ENCODE data around the gene UBE2Q1. TPM values are rescaled to one million over a fixed set of nuclear protein-coding genes. Genes with fewer than 3 reads are reported as not detected.

UBE2Q1 gene
- total and polyA plus RNA-seq, 2 of the 4 experiments (the other 2 are of a cell fraction), result 20.6 to 24.7 TPM

GRCh38 chr1:154502066-154502743, 56.3 kb downstream of the UBE2Q1 start, which contains the start of the genes SHE and TDRD10:
TSS of gene SHE (minus strand) at chr1:154502412. CDS start at chr1:154502026, 386 bp downstream.
TSS of gene TDRD10 (plus strand) at chr1:154502219. CDS start at chr1:154506904, 4,685 bp downstream.
- 4% methylated on average over 49 of the region's 90 CpGs; no CpG with 5 or more reads in 1 of the 2 experiments for WGBS, 2 experiments (ENCODE audit: extremely low coverage in 2 of 2, insufficient read length in 1 of 2)
- H2AK5ac ChIP-seq (ENCODE audit: low read depth, low read length), result no peak within 1 kb of the TSS
- in situ Hi-C loops (cut with MboI; ENCODE audit: low sequenced_read_pairs) (no loop called here), intact Hi-C loops (cut with micrococcal nuclease) (no loop called here), dilution Hi-C loops (cut with HindIII; ENCODE audit: low sequenced_read_pairs, unreplicated experiment) (no loop called here)
- no peak within 1 kb of the TSS for H2BK5ac ChIP-seq (ENCODE audit: low read depth, low read length, poor library complexity, severe bottlenecking)
- DNase-seq (no peak), ATAC-seq (ENCODE audit: low read depth) (peak; percentile 21; the same call in 1 of the 2 replicates)
- ChIA-PET POLR2A (ENCODE audit: unreplicated experiment) (no interaction called here), CTCF (interaction anchor here (0.6 kb wide), 1 partner anchor 229 kb away, joined by 3 read pairs; no protein-coding TSS in a partner anchor)
- peak within 1 kb of the TSS; percentile 37 for H2AK9ac ChIP-seq (replicated peaks; ENCODE audit: low read depth, low read length, poor library complexity)
- no peak within 1 kb of the TSS for H3K27ac ChIP-seq (ENCODE audit: insufficient read depth, low read length)
- H3K14ac ChIP-seq (replicated peaks; ENCODE audit: low read depth, low read length), result no peak within 1 kb of the TSS
- H3K4ac ChIP-seq (ENCODE audit: low read depth, low read length), result no peak within 1 kb of the TSS
- H4K5ac ChIP-seq (ENCODE audit: low read depth, low read length), result no peak within 1 kb of the TSS
- BruUV-seq (replicated peaks), result no TSS peak
- H3K36me3 ChIP-seq (ENCODE audit: control insufficient read depth, insufficient read depth, low read length), result no peaks in the 10 kb centered on the region
- H3K27me3 ChIP-seq (ENCODE audit: control insufficient read depth, insufficient read depth, low read length), result peaks cover 71% of the 10 kb centered on the region
- no peaks in the 10 kb centered on the region for H4K20me1 ChIP-seq (ENCODE audit: insufficient read depth, low read length)
- H3K79me1 ChIP-seq (ENCODE audit: low read depth in 1 of 2, low read length in 2 of 2), result no peaks in the 10 kb centered on the region
- H3K4me2 ChIP-seq (ENCODE audit: low read depth, low read length), result no peak within 1 kb of the TSS; the same call in 1 of the 2 replicates
- peaks cover 29% of the 10 kb centered on the region for H3K9me3 ChIP-seq (ENCODE audit: control insufficient read depth, insufficient read depth, low read length)
- no peak within 1 kb of the TSS for H3K56ac ChIP-seq (ENCODE audit: extremely low read depth, insufficient read depth, low read length)
- H3K23ac ChIP-seq (ENCODE audit: low read depth, low read length), result no peak within 1 kb of the TSS
- peak within 1 kb of the TSS; percentile 51 for H2AFZ ChIP-seq (replicated peaks; ENCODE audit: low read length, poor library complexity)
- no peak within 1 kb of the TSS for H2BK15ac ChIP-seq (ENCODE audit: low read depth, low read length)
- TF ChIP-seq MAZ (IDR thresholded peaks at IDR 0.05; ENCODE audit: borderline replicate concordance, low read depth, low read length) (no peak), RAD21 (IDR thresholded peaks at IDR 0.05; ENCODE audit: low read length) (no peak), RFX5 (IDR thresholded peaks at IDR 0.05; ENCODE audit: low read depth, low read length) (no peak), USF2 (IDR thresholded peaks at IDR 0.05; ENCODE audit: low read depth, low read length) (no peak), BHLHE40 (IDR thresholded peaks at IDR 0.05; ENCODE audit: low read depth, low read length) (no peak), ELK1 (IDR thresholded peaks at IDR 0.05; ENCODE audit: borderline replicate concordance, low read depth, low read length) (no peak)
- TF ChIP-seq, protein P1, sequence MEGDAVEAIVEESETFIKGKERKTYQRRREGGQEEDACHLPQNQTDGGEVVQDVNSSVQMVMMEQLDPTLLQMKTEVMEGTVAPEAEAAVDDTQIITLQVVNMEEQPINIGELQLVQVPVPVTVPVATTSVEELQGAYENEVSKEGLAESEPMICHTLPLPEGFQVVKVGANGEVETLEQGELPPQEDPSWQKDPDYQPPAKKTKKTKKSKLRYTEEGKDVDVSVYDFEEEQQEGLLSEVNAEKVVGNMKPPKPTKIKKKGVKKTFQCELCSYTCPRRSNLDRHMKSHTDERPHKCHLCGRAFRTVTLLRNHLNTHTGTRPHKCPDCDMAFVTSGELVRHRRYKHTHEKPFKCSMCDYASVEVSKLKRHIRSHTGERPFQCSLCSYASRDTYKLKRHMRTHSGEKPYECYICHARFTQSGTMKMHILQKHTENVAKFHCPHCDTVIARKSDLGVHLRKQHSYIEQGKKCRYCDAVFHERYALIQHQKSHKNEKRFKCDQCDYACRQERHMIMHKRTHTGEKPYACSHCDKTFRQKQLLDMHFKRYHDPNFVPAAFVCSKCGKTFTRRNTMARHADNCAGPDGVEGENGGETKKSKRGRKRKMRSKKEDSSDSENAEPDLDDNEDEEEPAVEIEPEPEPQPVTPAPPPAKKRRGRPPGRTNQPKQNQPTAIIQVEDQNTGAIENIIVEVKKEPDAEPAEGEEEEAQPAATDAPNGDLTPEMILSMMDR (conservative IDR thresholded peaks at IDR 0.05; ENCODE audit: low read depth, low read length), result no peak
- H4K91ac ChIP-seq (ENCODE audit: insufficient read depth, low read depth, low read length), result no peak within 1 kb of the TSS
- peak within 1 kb of the TSS; percentile 2; the same call in 1 of the 2 replicates for H3K4me3 ChIP-seq (ENCODE audit: insufficient read depth, low read depth, low read length)
- H3K18ac ChIP-seq (ENCODE audit: low read depth, low read length), result no peak within 1 kb of the TSS
- H4K8ac ChIP-seq (ENCODE audit: low read depth in 2 of 2, low read length in 2 of 2), result no peak within 1 kb of the TSS
- no peak within 1 kb of the TSS for H2BK120ac ChIP-seq (ENCODE audit: low read depth, low read length)
- peaks cover 2% of the 10 kb centered on the region; the same call in 1 of the 2 replicates for H3K4me1 ChIP-seq (ENCODE audit: control insufficient read depth, insufficient read depth, low read length)
- H2BK20ac ChIP-seq (ENCODE audit: low read depth, low read length), result no peak within 1 kb of the TSS
- no peak within 1 kb of the TSS for H3K9ac ChIP-seq (ENCODE audit: low read depth, low read length)
- no peaks in the 10 kb centered on the region for H3K9me1 ChIP-seq (ENCODE audit: insufficient read depth, low read length)

All from IMR-90 (cell line).